Right ventricle myocardium inferior (tissue), 1 donor: ENCODE results near the gene RD3L. TPM values are rescaled to one million over a fixed set of nuclear protein-coding genes. Genes with fewer than 3 reads are reported as not detected.
"Not testable (repeated sequence)": the region's sequence is repeated elsewhere in the genome, so short reads cannot be mapped to it uniquely, and the experiment has no call there.

Experiments
- ATAC-seq: fragments of 200-7000 bp; cut with Tn5 transposase; one replicate; pipeline ENCODE4 v1.9.1; 2020; ENCODE audit warnings: mild to moderate bottlenecking, moderate library complexity
- DNase-seq: peaks from one replicate; pipeline ENCODE4 v3.0.0; 2021; ENCODE audit errors: missing footprints
- intact Hi-C: fragments of 100-400 bp; cut with DNase I; formaldehyde crosslinking; loops from one replicate; pipeline ENCODE4 v1.11.0; 2022
- long read RNA-seq: library from polyadenylated mRNA; unstranded; transcript quantifications from one replicate; pipeline ENCODE4 v2.0.0, GENCODE V29; 2021
- total RNA-seq: library from RNA; stranded (reverse); fragmentation: NEBNext Ultra II Directional; extraction: Animal tissue kit (Norgen Biotek cat#: 25700); gene quantifications from one replicate; pipeline ENCODE4 v1.2.1, GENCODE V29; 2021
- donor health status: DM: no; HTN: yes; CAD: no; lungs with severe emphysema.

Gene RD3L
- total RNA-seq = 25.1 TPM
- long read RNA-seq, transcript RD3L-201 (3 exons, 1,201 nt) = major isoform, 6 of 7 reads
- long read RNA-seq, partial matches to known transcripts = 0 of 7 reads
- long read RNA-seq, other reads (novel, unspliced or antisense) = 0 of 7 reads

DNA sequence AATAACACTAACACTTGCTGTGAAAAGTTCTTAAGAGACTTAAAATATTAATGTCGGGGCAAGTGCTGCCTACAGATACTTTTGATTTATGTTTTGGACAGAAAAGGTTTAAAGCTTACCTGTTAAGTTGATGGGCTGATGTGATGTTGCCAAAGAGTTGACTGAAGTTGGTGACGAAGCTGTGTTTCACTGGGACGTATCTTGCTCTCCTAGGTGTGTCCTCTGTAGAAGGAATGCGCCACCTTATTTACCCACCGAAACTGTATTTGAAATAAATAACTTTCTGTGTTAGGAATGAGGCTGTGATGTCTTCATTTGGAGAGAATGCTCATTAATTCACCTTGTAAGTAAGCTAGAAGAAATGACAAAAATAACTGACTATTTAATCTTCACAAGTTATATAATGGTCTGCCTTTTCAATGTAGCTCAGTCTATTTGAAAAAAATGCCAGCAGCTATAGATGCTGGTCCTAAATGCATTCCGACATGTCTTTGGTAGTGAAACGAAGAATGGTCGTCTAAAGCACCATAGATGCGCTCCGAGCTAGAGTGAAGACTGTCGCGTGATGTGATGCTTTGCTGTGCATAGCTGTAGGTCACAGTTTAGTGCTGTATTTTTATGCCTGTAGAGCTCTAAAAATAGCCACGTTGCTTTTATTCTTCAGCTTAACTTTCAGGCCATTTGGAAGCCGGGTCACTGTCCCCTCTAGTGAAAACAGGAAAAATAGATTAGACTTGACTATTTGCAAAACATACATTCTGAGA is at the start of gene RD3L:
Gene RD3L, minus strand, starts transcription at position 557 of the 764 bp plus-strand sequence. CDS start 834 bp downstream, outside the sequence.
- DNase-seq (no peak), ATAC-seq (peak; percentile 85)
- intact Hi-C loops = no loop called here

- DNase-seq (no peak), ATAC-seq (no peak)
- intact Hi-C loops = no loop called here
These were observed 47.6 kb upstream of the RD3L start for GRCh38 chr14:103989964-103990363.

DNA sequence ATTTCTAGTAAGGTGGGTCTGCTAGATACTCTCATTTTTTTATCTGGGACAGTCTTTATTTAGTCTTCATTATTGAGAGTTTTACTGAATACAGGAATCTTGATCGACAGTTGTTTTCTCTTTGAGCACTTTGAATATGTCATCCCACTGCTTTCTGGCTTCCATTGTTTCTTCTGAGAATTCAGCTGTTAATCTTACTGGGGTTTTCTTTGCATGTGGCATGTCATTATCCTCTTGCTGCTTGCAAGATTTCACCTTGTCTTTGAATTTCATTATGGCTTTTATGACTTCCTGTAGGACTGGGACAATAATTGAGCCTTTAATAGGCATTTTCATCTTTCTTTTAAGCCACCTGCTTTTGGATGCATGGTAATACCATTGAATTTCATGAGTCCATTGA is 46.7 kb upstream of the RD3L start:
- intact Hi-C loops = no loop called here
- no peak for DNase-seq
- no peak for ATAC-seq

- DNase-seq (no peak), ATAC-seq (no peak)
- intact Hi-C loops = loop anchor here (5.0 kb wide), 1 partner anchor 412 kb away; no protein-coding TSS in a partner anchor
These were observed 41.9 kb upstream of the RD3L start for GRCh38 chr14:103984196-103984595.

DNA sequence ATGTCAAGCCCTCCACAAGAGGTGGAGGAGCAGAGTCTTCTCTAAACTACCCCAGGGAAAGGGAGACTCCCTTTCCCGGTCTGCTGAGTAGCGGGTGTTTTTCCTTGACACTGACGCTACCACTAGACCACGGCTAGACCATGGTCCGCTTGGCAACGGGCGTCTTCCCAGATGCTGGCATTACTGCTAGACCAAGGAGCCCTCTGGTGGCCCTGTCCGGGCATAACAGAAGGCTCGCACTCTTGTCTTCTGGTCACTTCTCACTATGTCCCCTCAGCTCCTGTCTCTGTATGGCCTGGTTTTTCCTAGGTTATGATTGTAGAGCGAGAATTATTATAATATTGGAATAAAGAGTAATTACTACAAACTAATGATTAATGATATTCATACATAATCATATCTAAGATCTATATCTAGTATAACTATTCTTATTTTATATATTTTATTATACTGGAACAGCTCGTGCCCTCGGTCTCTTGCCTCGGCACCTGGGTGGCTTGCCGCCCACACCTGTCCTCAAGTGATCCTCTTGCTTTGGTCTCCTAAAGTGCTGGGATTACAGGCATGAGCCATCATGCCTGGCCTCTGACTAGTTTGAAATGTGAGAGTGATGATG is 38.4 kb upstream of the RD3L start:
- not testable (repeated sequence) for ATAC-seq
- DNase-seq = peak; percentile 74
- intact Hi-C loops = loop anchor here (5.0 kb wide), 1 partner anchor 408 kb away; no protein-coding TSS in a partner anchor

- intact Hi-C loops = loop anchor here (5.0 to 10.0 kb wide), 2 partner anchors 37 to 170 kb away; no protein-coding TSS in a partner anchor
- ATAC-seq (no peak), DNase-seq (no peak)
These were observed 32.2 kb upstream of the RD3L start for GRCh38 chr14:103974575-103974974.

DNA sequence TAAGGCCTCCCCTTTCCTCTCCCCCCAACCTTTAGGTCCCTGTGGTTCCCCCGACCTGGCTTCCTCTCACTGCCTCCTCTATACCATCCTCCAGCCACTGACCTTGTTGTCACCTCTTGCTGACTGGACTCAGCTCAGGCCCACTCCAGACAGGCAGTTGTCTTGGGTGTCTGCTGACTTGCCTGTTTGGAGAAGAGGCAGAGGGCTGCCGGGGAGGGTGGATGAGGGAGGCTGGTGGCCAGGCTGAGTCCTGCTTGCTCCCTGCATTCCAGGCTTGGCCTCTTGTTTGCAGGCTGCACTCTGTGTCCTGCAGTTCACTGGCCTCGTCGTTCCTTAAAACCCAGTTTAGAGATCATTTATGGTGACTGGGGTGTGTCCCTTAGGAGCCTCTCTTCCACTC is 31.0 kb upstream of the RD3L start:
- DNase-seq = no peak
- intact Hi-C loops = loop anchor here (5.0 to 10.0 kb wide), 2 partner anchors 36 to 169 kb away; no protein-coding TSS in a partner anchor
- peak; percentile 39 for ATAC-seq

- ATAC-seq = peak; percentile 28
- intact Hi-C loops = loop anchor here (5.0 to 10.0 kb wide), 2 partner anchors 33 to 165 kb away; no protein-coding TSS in a partner anchor
- DNase-seq = no peak
These were observed 27.6 kb upstream of the RD3L start for GRCh38 chr14:103969961-103970360.

GRCh38 chr14:103966631-103967030 is 24.3 kb upstream of the RD3L start:
- DNase-seq (no peak), ATAC-seq (no peak)
- intact Hi-C loops = no loop called here

- DNase-seq (no peak), ATAC-seq (no peak)
- intact Hi-C loops = no loop called here
These were observed 19.7 kb upstream of the RD3L start for GRCh38 chr14:103961928-103962578.

DNA sequence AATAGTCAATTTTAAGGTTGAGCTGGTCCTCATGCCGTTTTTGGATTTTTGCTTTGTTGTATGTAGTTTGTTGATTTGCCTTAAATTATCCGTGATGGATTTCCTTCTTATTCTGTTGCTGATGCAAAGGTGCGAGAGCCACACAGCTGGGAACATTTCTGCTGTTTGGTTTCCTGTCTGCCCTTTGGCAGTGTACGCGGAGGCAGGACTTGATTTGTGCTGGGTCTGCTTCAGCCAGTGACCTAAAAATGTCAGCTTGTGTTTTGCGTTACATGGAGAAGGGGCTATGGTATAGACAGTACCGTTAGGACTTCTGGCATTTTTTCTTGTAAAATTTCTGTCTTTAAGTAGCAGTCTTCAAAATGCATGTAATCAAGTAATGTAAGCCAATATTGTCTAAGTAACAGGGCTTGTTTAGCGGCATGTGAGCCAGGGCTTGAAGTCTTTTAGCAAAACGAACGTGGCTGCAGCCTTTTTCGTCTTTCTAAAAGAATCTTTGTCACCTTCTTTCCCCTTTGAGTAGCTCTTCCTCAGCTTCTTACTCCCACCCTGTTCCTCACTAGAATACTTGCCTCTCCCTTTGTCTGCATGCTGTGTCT is 18.2 kb upstream of the RD3L start:
- intact Hi-C loops = no loop called here
- no peak for DNase-seq
- ATAC-seq = no peak

- DNase-seq (no peak), ATAC-seq (no peak)
- intact Hi-C loops = no loop called here
These were observed 6.9 kb upstream of the RD3L start for GRCh38 chr14:103949131-103949790.

GRCh38 chr14:103948442-103948841 is 6.1 kb upstream of the RD3L start:
- ATAC-seq (no peak), DNase-seq (no peak)
- intact Hi-C loops = no loop called here

DNA sequence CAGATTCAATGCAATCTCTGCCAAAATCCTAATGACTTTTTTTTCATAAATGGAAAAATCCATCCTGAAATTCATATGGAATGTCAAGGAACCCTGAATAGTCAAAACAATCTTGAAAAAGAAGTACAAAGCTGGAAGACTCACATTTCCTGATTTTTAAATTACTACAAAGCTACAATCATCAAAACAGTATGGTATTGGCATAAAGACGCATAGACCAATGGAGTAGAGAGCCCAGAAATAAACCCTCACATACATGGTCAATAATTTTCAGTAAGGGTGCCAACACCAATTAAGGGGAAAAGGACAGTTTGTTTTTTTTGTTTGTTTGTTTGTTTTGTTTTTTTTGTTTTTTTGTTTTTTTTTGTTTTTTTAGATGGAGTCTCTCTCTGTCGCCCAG is 4.6 kb upstream of the RD3L start:
- intact Hi-C loops = no loop called here
- no peak for ATAC-seq
- no peak for DNase-seq

DNA sequence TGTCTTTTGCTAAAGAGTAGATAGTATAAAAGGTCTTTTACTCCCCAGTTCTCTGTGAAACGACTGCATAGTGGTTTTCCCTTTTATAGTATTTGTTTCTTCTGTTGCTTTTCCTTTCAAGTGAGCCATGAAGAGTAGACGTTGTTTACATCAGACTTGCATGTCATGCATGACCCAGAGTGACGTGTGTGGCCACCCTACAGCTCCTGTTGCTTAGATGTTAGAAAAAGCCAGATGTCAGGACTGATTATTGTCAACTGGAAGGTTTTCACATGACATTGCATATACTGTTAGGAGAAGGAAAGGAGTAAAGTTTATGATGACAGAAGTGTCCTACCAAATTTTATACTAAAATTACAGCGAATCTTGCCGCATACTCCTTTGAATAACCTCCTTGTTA is 1.3 kb upstream of the RD3L start:
- intact Hi-C loops = no loop called here
- ATAC-seq (no peak), DNase-seq (no peak)

GRCh38 chr14:103941462-103941861 is 867 bp downstream of the RD3L start:
- intact Hi-C loops = no loop called here
- ATAC-seq = no peak

GRCh38 chr14:103935102-103935501 is 7.2 kb downstream of the RD3L start:
- DNase-seq (no peak), ATAC-seq (no peak)
- intact Hi-C loops = loop anchor here (5.0 kb wide), 1 partner anchor 37 kb away; no protein-coding TSS in a partner anchor

More at GRCh38 chr14:103941462-103941861, 867 bp downstream of the RD3L start:
- DNase-seq = no peak

- intact Hi-C loops = no loop called here
- no peak for ATAC-seq
- no peak for DNase-seq
These were observed 9.4 kb downstream of the RD3L start for GRCh38 chr14:103932791-103933490.
